Motor neuron (in vitro differentiated cells): ENCODE measurements around the gene RPS16. TPM values are rescaled to one million over a fixed set of nuclear protein-coding genes. Genes with fewer than 3 reads are reported as not detected.

Source experiments
- ATAC-seq, 8 experiments: fragments of 200-7000 bp; cut with Tn5 transposase; replicated peaks in 6 of 8; 2 replicates each; pipeline ENCODE4 v1.8.0; 2021; ENCODE audit warnings: mild to moderate bottlenecking in 8 of 8, moderate library complexity in 8 of 8
- H3K27ac ChIP-seq, 2 donors: fragments of 250-450 bp; sonication (Bioruptor Pico); 2 replicates each; pipeline ENCODE4 v1.9.0; 2021; ENCODE audit warnings: antibody characterized with exemption in 2 of 2, mild to moderate bottlenecking in 2 of 2, moderate library complexity in 1 of 2
- H3K4me1 ChIP-seq, 2 donors: fragments of 250-450 bp; sonication (Bioruptor Pico); replicated peaks in 1 of 2; 2 replicates each; pipeline ENCODE4 v1.6.1; 2021; ENCODE audit warnings: antibody characterized with exemption in 2 of 2, mild to moderate bottlenecking in 2 of 2, moderate library complexity in 1 of 2
- H3K4me3 ChIP-seq, 5 donors: fragments of 250-450 bp; sonication (Bioruptor Pico); 2 replicates each; pipeline ENCODE4 v1.9.0; 2021; ENCODE audit warnings: antibody characterized with exemption in 5 of 5, mild to moderate bottlenecking in 5 of 5, moderate library complexity in 4 of 5
- WGBS, 10 experiments: fragments of 450-650 bp; shearing (Covaris generic); methylation state at CpG; one replicate each; pipeline ENCODE4 v1.0.0; 2022; 5-methylcytosine and 5-hydroxymethylcytosine counted together
- in situ Hi-C, 9 experiments: fragments of 400-800 bp; cut with MboI; loops; one replicate each; pipeline ENCODE4 v1.15.0; 2021; ENCODE audit warnings: low sequenced_read_pairs in 9 of 9, low pct_unique_long_range_greater_than_20kb in 2 of 9; ENCODE audit not compliant: unreplicated experiment in 9 of 9
- total RNA-seq, 8 experiments: library from RNA; unstranded; fragments of 300-600 nt; gene quantifications; 2 replicates each; pipeline versions ENCODE4 v1.2.3 to v1.2.4, GENCODE V29; 2022

Gene RPS16
- total RNA-seq, 8 experiments from 2014 or later: 781 to 3,131 (median 1,617) TPM

DNA sequence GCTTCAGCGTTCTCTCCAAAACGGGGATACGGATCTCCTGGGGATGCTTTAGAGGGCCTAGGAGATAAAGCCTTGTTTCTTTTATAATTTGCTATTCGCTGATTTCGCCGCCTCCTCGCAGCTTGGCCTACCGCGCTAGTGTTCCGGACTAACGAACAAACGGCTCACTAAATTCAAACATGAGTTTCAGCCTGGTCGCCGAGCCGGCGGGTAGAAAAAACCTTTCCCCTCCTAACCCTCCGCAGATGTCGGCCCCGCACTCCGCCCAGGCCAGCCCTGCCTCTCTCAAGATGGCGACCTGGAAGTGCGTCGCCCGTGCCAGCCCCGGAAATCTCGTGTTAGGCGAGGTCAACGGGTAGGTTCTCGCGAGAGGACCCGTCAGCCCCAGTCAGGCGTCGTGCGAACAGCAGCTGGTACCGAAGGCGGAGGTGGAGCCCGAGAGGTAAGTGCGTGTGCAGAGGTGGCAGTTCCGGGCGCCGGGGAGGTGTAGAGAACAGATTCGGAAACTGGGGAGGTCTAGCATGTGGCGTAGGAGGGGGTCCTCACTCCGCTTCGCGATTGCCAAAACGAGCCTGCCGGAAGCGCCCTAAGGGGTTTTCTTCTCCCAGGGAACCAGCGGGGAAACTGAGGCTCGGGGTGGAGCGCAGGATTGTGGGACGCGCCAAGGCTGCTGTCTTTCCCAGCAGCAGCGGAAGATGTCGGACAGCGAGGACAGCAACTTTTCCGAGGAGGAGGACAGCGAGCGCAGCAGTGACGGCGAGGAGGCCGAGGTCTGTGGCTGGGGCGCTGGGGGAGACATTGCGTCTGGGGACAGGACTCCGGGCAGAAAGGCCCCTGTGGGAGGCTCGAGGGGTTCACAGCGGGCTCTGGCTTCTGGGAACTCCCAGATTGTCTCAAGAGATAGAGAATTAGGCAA is 9.7 kb upstream of the RPS16 start, which contains the start of gene SUPT5H:
TSS of gene SUPT5H (plus strand) at position 387 of the 916 bp plus-strand sequence. CDS start at position 696, 309 bp downstream.
- in situ Hi-C loops: no loop called here
- WGBS, 10 experiments: 0 to 17% (median 0%) methylated on average over 1 to 35 of the region's 68 CpGs
- peak; percentile 91 to 99 (median 98) for ATAC-seq
- Histone ChIP-seq H3K4me1 (peaks cover 5 to 12% of the 10 kb centered on the region in 2 donors), H3K27ac (peak within 1 kb of the TSS; percentile 92 to 96), H3K4me3 (peak within 1 kb of the TSS; percentile 65 to 87 (median 74))

DNA sequence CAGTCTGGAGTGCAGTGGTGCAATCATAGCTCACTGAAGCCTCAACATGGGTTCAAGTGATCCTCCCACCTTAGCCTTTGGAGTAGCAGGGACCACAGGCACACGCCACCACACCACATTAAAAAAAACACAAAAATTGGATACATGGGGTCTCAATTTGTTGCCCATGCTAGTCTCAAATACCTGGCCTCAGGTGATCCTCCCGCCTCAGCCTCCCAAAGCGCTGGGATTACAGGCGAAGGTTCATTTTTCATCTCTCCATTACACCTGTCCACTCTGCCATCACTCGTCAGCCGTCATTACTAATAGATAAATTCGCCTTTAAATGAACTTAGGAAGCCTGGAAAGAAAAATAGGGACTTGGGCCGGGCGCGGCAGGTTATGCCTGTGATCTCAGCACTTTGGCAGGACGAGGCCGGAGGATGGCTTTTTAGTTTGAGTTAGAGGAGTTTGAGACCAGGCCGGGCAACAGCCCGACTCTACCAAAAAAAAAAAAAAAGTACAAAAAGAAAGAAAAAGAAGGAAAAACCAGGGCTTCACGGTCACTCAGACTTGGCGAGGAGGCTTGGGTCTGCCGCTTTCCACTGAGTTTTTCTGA is 8.9 kb upstream of the RPS16 start:
- peak overlapping the region; percentile 92 to 96 for H3K27ac ChIP-seq
- H3K4me1 ChIP-seq: peaks cover 5 to 12% of the 10 kb centered on the region in 2 donors
- ATAC-seq: peak in 1 of 8 experiments; percentile 1
- WGBS, 10 experiments: 0 to 25% (median 6%) methylated on average over 1 to 17 of the region's 17 CpGs
- peak overlapping the region; percentile 65 to 87 (median 74) for H3K4me3 ChIP-seq
- in situ Hi-C loops: no loop called here

DNA sequence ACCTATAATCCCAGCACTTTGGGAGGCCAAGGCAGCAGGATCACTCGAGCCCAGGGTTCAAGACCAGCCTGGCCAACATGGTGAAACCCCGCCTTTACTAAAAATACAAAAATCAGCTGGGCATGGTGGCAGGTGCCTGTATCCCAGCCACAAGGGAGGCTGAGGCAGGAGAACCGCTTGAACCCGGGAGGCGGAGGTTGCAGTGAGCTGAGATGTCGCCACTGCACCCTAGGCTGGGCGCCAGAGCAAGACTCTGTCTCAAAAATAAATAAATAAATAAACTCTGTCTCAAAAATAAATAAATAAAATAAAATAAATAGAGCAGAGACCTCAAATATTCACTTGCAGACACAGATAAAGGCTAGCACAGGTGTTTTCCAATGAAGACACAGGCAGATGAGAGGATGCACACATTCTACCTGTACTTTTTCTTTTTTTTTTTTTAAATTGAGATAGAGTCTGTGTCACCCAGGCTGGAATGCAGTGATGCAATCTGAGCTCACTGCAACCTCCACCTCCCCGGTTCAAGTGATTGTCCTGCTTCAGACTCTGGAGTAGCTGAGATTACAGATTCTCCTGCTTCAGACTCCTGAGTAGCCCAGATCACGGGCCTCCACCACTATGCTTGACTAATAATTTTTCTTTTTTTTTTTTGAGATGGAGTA is 2.7 kb upstream of the RPS16 start:
- in situ Hi-C loops: no loop called here
- peak in 1 of 8 experiments; percentile 11 for ATAC-seq

DNA sequence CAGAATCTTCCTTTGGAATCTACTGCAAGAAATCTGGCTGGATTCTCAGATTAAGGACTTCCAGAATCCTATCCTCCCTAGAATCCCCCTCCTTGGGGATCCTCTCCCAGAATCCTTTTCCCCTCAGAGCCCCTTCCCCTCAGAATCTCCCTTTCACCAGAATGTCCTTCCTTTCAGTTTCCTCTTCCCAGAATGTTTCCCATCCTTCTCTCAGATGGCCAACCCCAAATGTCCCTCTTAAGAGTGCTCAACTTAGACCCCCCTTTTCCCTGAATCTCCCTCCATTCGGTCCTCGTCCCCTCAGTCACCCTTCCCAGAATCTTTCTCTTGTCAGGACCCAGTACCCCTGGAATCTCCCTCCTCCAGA is 584 bp upstream of the RPS16 start:
- peak overlapping the region; percentile 76 to 94 (median 88) for H3K4me3 ChIP-seq
- peaks cover 10 to 14% of the 10 kb centered on the region in 2 donors for H3K4me1 ChIP-seq
- ATAC-seq: peak in 2 of 8 experiments; percentile 4
- peak overlapping the region; percentile 89 to 94 for H3K27ac ChIP-seq
- in situ Hi-C loops: no loop called here
- 0% methylated on average over 1 to 2 of the region's 2 CpGs; no CpG with 5 or more reads in 5 of the 10 experiments for WGBS, 10 experiments

More for the DNA sequence above, 2.7 kb upstream of the RPS16 start:
- H3K4me3 ChIP-seq: no peak overlapping the region
- peaks cover 10 to 14% of the 10 kb centered on the region in 2 donors for H3K4me1 ChIP-seq
- WGBS, 10 experiments: 33 to 94% (median 77%) methylated on average over 3 to 7 of the region's 9 CpGs; no CpG with 5 or more reads in 1 of the 10 experiments
- H3K27ac ChIP-seq: no peak overlapping the region

DNA sequence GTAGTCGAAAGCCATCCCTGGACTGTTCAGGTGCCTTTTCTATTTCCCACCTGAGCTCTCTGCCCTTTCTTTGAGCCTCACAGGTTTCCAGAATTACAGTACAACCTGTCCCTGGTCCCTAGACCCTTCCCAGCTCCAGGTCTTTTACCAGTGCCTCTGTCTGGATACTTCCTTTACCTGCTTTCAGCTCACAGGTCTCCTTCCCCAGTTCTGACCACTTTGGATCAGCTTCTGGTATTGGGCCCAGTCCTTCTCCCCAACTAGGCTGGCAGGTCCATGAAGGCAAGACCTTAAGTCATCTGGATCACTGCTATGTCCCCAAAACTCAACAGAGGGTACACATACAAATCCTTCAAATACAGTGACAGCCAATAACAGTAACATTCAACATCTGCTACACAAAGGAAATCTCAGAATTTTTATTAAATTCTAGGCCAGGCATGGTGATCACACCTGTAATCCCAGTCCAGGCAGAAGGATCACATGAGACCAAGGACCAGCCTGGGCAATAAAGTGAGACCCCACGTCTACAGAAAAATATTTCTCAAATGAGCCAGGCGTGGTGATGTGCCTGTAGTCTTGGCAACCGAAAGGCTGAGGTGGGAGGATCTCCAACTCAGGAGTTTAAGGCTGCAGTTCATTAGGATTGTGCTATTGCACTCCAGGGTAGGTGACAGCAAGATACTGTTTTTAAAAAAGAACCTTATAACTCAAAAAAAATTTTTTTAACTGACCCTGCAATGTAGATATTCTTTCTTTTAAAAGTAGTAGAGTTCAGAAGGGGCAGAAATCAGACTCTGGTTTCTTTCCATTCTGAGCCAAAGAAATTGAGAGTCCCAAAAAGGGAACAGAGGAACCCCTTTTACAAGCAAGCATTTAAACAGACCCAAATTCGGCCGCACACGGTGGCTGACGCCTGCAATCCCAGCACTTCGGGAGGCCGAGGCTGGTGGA is 1.3 kb downstream of the RPS16 start:
- Histone ChIP-seq H3K4me1 (peaks cover 10 to 14% of the 10 kb centered on the region in 2 donors), H3K27ac (no peak overlapping the region), H3K4me3 (peak overlapping the region; percentile 76 to 94 (median 88))
- 0 to 70% (median 51%) methylated on average over 1 to 10 of the region's 10 CpGs; no CpG with 5 or more reads in 2 of the 10 experiments for WGBS, 10 experiments
- in situ Hi-C loops: no loop called here
- no peak for ATAC-seq

DNA sequence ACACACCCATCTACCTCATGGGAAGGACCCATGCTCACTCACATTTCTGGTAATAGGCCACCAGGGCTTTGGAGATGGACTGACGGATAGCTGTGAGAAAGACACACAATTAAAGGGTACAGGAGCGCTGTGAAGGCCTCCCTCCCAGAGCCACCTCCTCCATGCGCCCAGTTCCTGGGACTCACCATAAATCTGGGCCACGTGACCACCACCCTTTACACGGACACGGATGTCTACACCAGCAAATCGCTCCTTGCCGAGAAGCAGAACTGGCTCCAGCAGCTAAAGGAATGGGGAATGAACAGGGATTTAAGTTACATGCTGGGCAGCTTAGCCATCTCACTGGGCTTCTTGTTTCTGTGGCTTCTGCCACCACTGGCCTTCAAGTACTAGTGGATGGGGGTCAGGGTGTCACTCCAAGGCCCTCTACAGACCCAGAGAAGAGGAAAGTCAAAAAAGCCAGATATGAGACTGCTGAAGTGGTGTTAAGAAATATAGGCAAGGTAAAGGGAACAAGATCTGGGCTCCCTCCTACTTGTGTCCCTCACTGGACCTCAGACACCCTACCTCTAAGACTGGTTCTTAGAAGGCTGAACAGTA is 2.2 kb downstream of the RPS16 start:
- in situ Hi-C loops: no loop called here
- no peak overlapping the region for H3K4me3 ChIP-seq
- ATAC-seq: no peak
- peaks cover 14% of the 10 kb centered on the region in 2 donors for H3K4me1 ChIP-seq
- no peak overlapping the region for H3K27ac ChIP-seq
- 85 to 100% (median 99%) methylated on average over 4 to 8 of the region's 8 CpGs; no CpG with 5 or more reads in 6 of the 10 experiments for WGBS, 10 experiments

DNA sequence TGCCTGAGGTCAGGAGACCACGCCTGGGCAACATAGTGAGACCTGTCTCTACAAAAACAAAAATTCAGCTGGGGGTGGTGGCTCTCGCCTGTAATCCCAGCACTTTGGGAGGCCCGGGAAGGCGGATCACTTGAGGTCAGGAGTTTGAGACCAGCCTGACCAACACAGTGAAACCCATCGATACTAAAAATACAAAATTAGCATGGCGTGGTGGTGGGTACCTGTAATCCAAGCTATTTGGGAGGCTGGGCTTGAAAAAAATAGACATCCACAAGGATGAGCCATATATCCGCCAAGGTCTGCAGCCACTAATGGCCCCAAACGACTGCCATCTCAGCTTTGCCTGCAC is 3.1 kb downstream of the RPS16 start:
- no peak overlapping the region for H3K4me3 ChIP-seq
- H3K27ac ChIP-seq: no peak overlapping the region
- peaks cover 14 to 16% of the 10 kb centered on the region in 2 donors for H3K4me1 ChIP-seq
- in situ Hi-C loops: no loop called here
- WGBS, 10 experiments: 88 to 100% (median 100%) methylated on average over 1 to 4 of the region's 8 CpGs; no CpG with 5 or more reads in 2 of the 10 experiments
- ATAC-seq: no peak

- Histone ChIP-seq H3K4me3 (no peak overlapping the region), H3K4me1 (peaks cover 14 to 21% of the 10 kb centered on the region in 2 donors), H3K27ac (no peak overlapping the region)
- in situ Hi-C loops: no loop called here
- ATAC-seq: peak in 3 of 8 experiments; percentile 10 to 24 (median 15)
- 54 to 71% (median 63%) methylated on average over 4 to 17 of the region's 25 CpGs; no CpG with 5 or more reads in 1 of the 10 experiments for WGBS, 10 experiments
Observed at GRCh38 chr19:39430675-39431593, 4.8 kb downstream of the RPS16 start.

- Histone ChIP-seq H3K4me3 (no peak overlapping the region), H3K4me1 (peaks cover 6 to 12% of the 10 kb centered on the region in 2 donors), H3K27ac (no peak overlapping the region)
- peak; percentile 35 to 71 (median 46) for ATAC-seq
- in situ Hi-C loops: no loop called here
- WGBS, 10 experiments: 0 to 74% (median 64%) methylated on average over 1 to 7 of the region's 23 CpGs; no CpG with 5 or more reads in 2 of the 10 experiments
Observed at GRCh38 chr19:39428283-39429112, 7.3 kb downstream of the RPS16 start.

DNA sequence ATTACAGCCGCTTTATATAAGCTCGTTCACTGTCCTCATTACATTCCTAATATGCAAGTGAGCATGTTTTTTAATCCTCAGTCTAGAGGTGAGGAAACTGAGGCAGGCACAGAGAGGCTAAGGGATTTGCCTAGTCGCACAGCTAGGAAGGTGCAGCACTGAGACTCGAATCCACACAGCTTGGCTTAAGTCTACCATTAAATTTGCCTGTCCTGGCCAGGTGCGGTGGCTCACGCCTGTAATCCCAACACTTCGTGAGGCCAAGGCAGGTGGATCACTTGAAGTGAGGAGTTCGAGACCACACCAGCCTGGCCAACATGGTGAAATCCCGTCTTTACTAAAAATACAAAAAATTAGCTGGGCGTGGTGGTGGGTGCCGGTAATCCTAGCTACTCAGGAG is 8.0 kb downstream of the RPS16 start:
- WGBS, 10 experiments: 80 to 100% (median 92%) methylated on average over 2 to 6 of the region's 11 CpGs; no CpG with 5 or more reads in 3 of the 10 experiments
- Histone ChIP-seq H3K27ac (no peak overlapping the region), H3K4me1 (peaks cover 6 to 12% of the 10 kb centered on the region in 2 donors), H3K4me3 (no peak overlapping the region)
- ATAC-seq: no peak
- in situ Hi-C loops: no loop called here
